Measurements from ENCODE around the gene FLT1.

- TF ChIP-seq GATA2 (IDR thresholded peaks at IDR 0.05; ENCODE audit: low read depth, low read length) = no peak
- no peak for TF ChIP-seq GATA3 (IDR thresholded peaks at IDR 0.05; ENCODE audit: low read depth, low read length)
These were observed 30.0 kb downstream of the FLT1 start for GRCh38 chr13:28464861-28465460.

Measured in SH-SY5Y (cell line).